IPS DF 19.7 (cell line): ENCODE measurements around the gene PLD6.
"Not testable (repeated sequence)": the region's sequence is repeated elsewhere in the genome, so short reads cannot be mapped to it uniquely, and the experiment has no call there.

ENCODE experiments used
- DNase-seq: peaks from one replicate; pipeline ENCODE4 v3.0.0-alpha.2; 2013; ENCODE audit warnings: low read depth, low spot score

PLD6 gene

DNA sequence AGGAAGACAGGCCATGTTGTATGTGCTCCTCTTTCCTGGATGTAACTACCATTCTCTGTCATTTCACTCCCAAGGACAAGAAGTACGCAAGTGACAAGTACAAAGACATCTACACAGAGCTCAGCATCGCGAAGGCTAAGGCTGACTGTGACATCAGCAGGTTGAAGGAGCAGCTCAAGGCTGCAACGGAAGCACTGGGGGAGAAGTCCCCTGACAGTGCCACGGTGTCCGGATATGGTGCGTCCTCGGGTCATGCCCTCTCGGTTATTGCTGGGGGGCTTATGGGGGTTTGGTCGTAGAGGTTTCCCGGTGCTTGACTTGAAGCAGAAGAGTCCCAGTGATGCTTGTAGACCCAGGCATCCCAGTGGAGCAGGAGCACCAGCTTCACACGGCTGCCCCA lies 29.0 kb downstream of the PLD6 start:
- DNase-seq: no peak

- no peak for DNase-seq
Observed at GRCh38 chr17:17176341-17176740, 29.8 kb downstream of the PLD6 start.

- DNase-seq: no peak
Observed at GRCh38 chr17:17175917-17176316, 30.2 kb downstream of the PLD6 start.

DNA sequence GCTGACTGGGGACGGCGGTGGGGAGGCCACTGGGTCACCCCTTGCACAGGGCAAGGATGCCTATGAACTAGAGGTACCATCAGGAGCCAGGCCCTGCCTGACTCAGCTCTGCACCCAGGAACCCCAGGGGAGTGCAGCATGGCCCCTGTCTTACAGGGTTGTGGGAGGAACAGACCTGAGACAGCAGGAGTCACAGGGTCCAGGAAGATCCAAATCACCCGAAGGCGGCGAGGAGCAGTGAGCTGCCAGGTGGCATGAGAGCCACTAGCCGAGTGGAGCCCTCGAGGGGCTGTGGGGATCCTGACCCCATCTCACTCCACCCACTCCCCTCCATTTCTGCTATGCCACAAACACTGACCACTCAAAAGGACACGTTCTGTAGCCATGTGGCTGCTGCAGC lies 30.8 kb downstream of the PLD6 start:
- DNase-seq: no peak

GRCh38 chr17:17173921-17174320 lies 32.2 kb downstream of the PLD6 start:
- DNase-seq: no peak

DNA sequence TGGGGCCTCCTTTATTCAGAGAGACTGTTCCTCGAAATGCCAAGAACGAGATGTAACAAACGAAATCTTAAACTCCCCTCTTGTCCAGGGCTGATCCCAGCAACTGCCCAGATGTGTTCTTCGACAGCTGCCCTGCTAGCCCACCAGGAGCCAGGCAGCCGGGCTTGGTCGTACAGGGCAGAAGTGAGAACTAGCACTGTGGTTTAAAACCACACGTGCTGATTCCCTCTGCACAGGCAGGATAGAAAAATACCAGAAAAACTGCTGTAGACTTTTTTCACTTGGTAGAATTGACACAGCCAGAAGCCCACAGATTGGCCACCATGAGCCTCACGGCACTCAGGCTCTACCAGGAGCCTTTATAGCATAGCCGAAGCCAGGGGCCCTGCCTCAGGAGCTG lies 33.1 kb downstream of the PLD6 start:
- no peak for DNase-seq

- DNase-seq: no peak
Observed at GRCh38 chr17:17172001-17172939, 33.9 kb downstream of the PLD6 start.

DNA sequence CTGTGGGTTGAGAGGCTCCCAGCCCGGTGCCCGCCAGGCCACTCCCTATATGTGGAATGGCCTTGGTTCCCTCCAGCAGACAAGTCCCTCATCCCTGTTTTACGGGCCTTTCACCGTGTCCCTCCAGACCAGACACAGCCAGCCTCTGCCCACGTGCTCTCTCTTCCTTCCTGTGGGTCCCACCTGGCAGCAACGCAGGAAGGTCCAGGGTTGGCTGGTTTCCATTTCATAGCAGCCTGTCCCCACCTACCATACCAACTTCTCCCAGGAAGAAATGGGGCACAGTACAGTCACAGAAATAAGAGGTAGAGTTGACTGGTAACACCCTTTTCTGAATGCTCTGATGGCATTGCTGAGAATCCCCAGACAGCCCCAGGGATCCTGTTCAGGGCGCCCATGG lies 34.9 kb downstream of the PLD6 start:
- DNase-seq: no peak

DNA sequence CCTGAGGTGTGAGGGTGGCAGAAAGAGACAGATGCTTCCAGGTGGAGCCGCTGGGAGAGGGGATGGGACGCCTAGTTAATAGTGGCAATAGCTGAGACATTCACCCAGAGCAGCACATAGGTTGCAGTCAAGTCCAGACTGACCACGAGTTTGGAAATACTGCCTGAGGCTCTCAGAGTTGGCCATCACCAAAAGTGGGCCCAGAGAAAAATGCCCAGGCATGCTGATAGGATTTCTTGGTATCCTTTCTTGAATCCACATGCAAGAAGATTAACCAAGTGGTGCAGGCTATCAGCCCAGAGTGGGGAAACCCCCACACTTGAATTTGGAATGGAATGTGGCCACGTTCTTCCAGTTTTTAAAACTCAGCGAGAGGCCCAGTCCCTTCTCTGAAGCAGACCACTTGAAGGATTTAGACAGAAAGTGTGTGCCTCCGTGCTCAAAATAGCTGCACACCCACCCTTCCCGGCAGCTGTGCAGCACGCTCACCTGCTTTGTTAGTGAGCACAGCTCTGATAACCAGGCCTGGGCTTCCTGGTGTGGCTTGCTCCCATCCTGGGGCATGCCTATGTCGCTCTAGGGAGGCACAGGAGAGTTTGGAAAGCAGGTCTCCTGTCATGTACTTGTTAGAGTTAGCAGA lies 35.7 kb downstream of the PLD6 start:
- DNase-seq: no peak

DNA sequence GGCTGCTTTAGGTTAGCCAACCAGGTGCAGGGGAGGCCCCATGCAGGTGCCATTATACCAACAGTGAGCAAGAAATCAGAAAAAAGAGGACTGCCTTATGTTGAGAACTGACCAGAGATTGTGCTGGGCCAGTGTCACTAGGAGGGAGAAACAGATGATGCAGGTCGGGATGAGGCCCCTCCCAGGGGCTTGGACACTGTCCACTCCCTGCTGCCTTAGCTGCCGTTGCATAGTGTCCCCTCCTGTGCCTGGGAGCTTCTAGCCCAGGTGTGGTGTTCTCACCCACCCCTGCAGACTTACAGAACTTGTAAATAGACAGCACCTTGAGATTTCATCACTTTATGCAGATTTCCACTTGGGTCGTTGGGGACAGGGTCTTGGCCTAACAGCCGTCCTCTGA lies 36.7 kb downstream of the PLD6 start:
- DNase-seq: no peak

- no peak for DNase-seq
Observed at GRCh38 chr17:17168401-17168800, 37.7 kb downstream of the PLD6 start.

DNA sequence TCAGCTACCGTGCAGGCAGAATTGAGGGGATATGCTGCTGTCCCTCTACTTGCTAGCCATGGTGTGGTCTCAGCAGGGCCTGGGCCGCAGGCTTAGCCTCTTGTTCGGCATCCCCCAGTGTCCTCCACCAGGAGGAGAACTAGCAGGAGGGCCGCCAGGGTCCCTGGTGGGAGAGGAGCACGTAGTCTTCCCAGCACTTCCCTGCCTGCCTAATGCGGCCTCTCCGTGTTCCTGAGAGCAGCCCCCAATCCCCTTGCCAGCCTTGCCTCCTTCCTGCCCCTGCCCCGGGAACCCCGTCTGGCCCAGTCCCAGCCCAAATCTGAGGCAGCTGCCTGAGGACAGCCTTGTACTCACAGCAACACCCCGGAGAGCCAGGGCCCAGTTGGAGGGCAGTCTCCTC lies 38.1 kb downstream of the PLD6 start:
- DNase-seq: no peak

DNA sequence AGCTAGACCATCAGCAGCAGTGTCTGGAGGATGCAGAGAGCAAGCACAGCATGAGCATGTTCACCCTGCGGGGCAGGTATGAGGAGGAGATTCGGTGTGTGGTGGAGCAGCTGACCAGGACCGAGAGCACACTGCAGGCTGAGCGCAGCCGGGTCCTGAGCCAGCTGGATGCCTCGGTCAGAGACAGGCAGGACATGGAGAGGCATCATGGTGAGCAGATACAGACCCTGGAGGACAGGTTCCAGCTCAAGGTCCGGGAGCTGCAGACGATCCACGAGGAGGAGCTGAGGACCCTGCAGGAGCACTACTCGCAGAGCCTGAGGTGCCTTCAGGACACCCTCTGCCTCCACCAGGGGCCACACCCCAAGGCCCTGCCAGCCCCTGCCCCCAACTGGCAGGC lies 38.8 kb downstream of the PLD6 start:
- no peak for DNase-seq

GRCh38 chr17:17166446-17166845 lies 39.7 kb downstream of the PLD6 start:
- DNase-seq: no peak

DNA sequence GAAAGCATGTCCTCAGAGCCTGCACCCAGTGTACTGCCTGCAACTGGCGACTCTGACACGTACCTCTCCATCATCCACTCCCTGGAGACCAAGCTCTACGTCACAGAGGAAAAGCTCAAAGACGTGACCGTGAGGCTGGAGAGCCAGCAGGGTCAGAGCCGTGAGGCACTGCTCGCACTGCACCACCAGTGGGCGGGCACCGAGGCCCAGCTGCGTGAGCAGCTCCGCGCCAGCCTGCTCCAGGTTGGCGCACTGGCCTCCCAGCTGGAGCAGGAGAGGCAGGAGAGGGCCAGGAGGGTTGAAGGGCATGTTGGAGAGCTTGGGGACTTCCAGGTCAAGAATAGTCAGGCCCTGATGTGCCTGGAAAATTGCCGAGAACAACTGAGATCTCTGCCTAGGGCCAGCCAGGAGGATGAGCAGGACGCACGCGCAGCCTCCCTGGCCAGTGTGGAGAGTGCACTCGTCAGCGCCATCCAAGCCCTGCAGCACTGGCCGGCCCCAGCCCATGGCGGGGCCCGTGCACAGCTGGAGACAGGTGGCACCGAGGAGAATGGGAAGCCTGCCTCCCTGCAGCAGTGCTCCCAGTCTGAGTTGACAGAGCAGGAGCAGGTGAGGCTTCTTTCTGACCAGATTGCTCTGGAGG lies 40.3 kb downstream of the PLD6 start:
- DNase-seq: no peak

DNA sequence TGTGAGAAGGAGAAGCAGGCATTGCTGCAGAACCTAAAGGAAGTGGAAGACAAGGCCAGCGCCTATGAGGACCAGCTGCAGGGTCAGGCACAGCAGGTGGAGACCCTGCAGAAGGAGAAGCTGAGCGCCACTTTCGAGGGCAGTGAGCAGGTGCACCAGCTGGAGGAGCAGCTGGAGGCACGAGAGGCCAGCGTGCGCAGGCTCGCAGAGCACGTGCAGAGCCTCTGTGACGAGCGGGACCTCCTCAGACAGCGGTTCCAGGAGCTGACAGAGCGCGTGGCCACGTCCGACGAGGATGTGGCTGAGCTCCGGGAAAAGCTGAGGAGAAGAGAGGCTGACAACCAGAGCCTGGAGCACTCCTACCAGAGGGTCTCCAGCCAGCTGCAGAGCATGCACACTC lies 41.5 kb downstream of the PLD6 start:
- no peak for DNase-seq

GRCh38 chr17:17164156-17164555 lies 42.0 kb downstream of the PLD6 start:
- no peak for DNase-seq

DNA sequence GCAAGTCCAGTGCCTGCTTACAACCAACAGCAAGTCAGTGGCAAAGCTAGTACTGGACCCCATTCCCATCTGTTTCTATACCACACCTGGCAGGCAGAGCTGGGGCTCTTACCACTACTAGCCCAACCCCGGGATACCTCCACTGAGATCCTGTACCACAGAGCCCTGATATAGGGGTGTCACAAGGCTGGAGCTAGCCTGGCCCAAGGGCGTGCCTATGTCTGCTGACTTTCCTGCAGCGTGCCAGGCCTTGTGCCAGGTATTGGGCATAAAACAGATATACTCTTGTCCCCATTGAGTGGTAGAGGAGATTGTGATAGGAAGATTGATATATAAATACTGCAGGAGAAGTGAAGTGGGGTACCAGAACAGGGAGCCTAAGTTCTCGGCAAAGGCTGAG lies 44.4 kb downstream of the PLD6 start:
- no peak for DNase-seq

DNA sequence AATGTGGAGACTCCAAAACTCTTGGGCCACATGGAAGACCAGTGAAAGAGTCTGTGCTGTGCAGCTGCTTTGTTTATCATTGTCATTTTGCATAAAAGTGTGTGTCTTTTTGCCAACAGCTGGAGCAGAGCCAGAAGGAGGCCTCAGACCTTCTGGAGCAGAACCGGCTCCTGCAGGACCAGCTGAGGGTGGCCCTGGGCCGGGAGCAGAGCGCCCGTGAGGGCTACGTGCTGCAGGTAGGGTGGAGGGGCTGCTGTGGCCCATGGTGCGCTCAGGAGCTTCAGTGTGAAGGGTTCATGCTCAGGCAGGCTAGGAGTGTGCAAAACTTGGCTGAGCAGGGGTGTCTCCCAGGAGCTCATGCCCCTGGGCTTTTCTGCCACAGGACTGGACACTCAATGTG lies 45.0 kb downstream of the PLD6 start:
- DNase-seq: no peak

DNA sequence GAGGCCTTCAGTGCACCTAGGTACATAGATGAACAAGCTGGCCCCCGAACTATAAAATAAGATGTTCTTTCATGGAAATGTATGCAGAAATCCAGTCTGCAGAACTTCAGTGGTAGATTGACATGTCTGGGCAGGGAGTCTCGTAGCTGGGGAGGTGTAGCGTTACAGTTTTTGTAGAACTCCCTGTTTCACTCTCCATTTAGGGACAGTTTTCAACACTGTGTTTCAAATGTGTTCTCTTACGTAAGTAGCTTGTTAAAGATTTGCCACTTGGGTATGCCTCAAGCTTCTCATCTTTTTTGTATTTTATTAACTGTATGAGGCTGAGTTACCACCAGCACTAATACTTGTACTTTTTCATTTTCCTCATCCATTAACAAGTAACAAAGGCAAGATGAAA lies 46.6 kb downstream of the PLD6 start:
- DNase-seq: no peak

DNA sequence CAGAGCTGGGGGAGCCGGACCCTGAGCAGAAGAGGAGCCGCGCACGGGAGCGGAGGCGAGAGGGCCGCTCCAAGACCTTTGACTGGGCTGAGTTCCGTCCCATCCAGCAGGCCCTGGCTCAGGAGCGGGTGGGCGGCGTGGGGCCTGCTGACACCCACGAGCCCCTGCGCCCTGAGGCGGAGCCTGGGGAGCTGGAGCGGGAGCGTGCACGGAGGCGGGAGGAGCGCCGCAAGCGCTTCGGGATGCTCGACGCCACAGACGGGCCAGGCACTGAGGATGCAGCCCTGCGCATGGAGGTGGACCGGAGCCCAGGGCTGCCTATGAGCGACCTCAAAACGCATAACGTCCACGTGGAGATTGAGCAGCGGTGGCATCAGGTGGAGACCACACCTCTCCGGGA lies 47.6 kb downstream of the PLD6 start:
- DNase-seq: not testable (repeated sequence)

- DNase-seq: no peak
Observed at GRCh38 chr17:17157041-17157440, 49.1 kb downstream of the PLD6 start.

DNA sequence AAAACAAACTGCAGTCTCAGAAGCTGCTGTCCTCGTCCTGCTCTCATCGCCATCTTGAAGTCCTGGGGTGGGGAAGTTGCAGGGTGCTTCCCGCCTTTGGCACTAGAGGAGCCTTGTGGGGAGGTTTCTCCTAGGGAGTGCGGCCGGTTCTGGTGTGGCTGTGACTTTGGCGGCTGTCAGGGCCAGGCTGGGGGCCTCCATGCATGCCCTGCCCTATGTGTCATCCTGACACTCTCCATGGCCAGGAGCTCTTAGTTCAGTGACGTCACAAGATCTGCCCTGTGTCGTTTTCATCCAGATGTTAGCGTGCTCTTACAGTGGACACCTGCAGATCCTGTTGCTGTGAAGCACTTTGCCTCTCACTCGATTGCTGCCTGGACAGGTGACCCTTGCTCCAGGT lies 49.6 kb downstream of the PLD6 start:
- no peak for DNase-seq
